Astrocyte (in vitro differentiated cells and primary cell): ENCODE data around the gene OSR1. TPM values are rescaled to one million over a fixed set of nuclear protein-coding genes. Genes with fewer than 3 reads are reported as not detected.

Source experiments
- DNase-seq: peaks from one replicate; pipeline ENCODE4 v3.0.0-alpha.2; 2010; ENCODE audit warnings: low read depth
- FAIRE-seq: peaks from 2 replicates; lab custom pipeline; 2011; peaks lifted over from hg19 to GRCh38; lab: Jason Lieb, UNC
- H2AFZ ChIP-seq: 2 replicates; pipeline ENCODE4 v1.6.0; 2012; ENCODE audit warnings: low read depth, low read length, inconsistent platforms
- H3K27ac ChIP-seq: 2 replicates; pipeline ENCODE4 v1.5.1; 2011; ENCODE audit warnings: low read depth, low read length, inconsistent platforms
- H3K27me3 ChIP-seq: 2 replicates; pipeline ENCODE4 v1.6.0; 2011; ENCODE audit warnings: low read length, inconsistent platforms; ENCODE audit not compliant: insufficient read depth
- H3K36me3 ChIP-seq: 2 replicates; pipeline ENCODE4 v1.5.1; 2011; ENCODE audit warnings: low read length, inconsistent platforms; ENCODE audit not compliant: insufficient read depth
- H3K4me1 ChIP-seq: 2 replicates; pipeline ENCODE4 v1.5.1; 2011; ENCODE audit warnings: low read length, inconsistent platforms; ENCODE audit not compliant: insufficient read depth
- H3K4me2 ChIP-seq: 2 replicates; pipeline ENCODE4 v1.6.0; 2012; ENCODE audit warnings: low read length, inconsistent platforms
- H3K4me3 ChIP-seq: 2 replicates; pipeline ENCODE4 v1.5.1; 2011; ENCODE audit warnings: low read depth, mild to moderate bottlenecking, low read length, inconsistent platforms; ENCODE audit not compliant: insufficient read depth
- H3K79me2 ChIP-seq: 2 replicates; pipeline ENCODE4 v1.6.0; 2012; ENCODE audit warnings: mild to moderate bottlenecking, low read length, inconsistent platforms; ENCODE audit not compliant: insufficient read depth
- H3K9ac ChIP-seq: 2 replicates; pipeline ENCODE4 v1.6.0; 2012; ENCODE audit warnings: mild to moderate bottlenecking, low read length, inconsistent platforms
- H3K9me3 ChIP-seq: 2 replicates; pipeline ENCODE4 v1.5.1; 2012; ENCODE audit warnings: low read depth, mild to moderate bottlenecking, low read length, inconsistent platforms; ENCODE audit not compliant: insufficient read depth
- H4K20me1 ChIP-seq: 2 replicates; pipeline ENCODE4 v1.6.0; 2012; ENCODE audit warnings: low read length, inconsistent platforms; ENCODE audit not compliant: insufficient read depth
- H3K27ac Mint-ChIP-seq: one replicate; pipeline ENCODE4 v1.8.0; 2021; ENCODE audit warnings: mild to moderate bottlenecking, mixed read lengths; ENCODE audit not compliant: unreplicated experiment
- H3K27me3 Mint-ChIP-seq: one replicate; pipeline ENCODE4 v1.8.0; 2021; ENCODE audit warnings: low read depth, mixed read lengths; ENCODE audit not compliant: unreplicated experiment
- H3K36me3 Mint-ChIP-seq: one replicate; pipeline ENCODE4 v1.8.0; 2021; ENCODE audit warnings: low read depth, mixed read lengths; ENCODE audit not compliant: unreplicated experiment
- H3K4me1 Mint-ChIP-seq: one replicate; pipeline ENCODE4 v1.8.0; 2021; ENCODE audit warnings: low read depth, mixed read lengths; ENCODE audit not compliant: unreplicated experiment
- H3K4me3 Mint-ChIP-seq: one replicate; pipeline ENCODE4 v1.8.0; 2021; ENCODE audit warnings: mild to moderate bottlenecking, moderate library complexity, mixed read lengths; ENCODE audit not compliant: unreplicated experiment
- H3K9me3 Mint-ChIP-seq: one replicate; pipeline ENCODE4 v1.8.0; 2021; ENCODE audit warnings: mild to moderate bottlenecking, mixed read lengths; ENCODE audit not compliant: unreplicated experiment
- EZH2 ChIP-seq: IDR thresholded peaks from 2 replicates; pipeline ENCODE4 v1.6.1; 2012; ENCODE audit warnings: mild to moderate bottlenecking, low read length, inconsistent platforms; ENCODE audit not compliant: insufficient read depth
- total RNA-seq: library from RNA; stranded (reverse); gene quantifications from 2 replicates; pipeline ENCODE4 v1.2.1, GENCODE V29; 2021
- TF ChIP-seq, protein P1 (sequence below): IDR thresholded peaks from 2 replicates; pipeline ENCODE4 v1.5.1; 2011; ENCODE audit warnings: low read depth, mild to moderate bottlenecking, inconsistent platforms, low read length, moderate library complexity; ENCODE audit not compliant: insufficient read depth

The OSR1 gene
- total RNA-seq, 1 donor from 2014 or later = 1.0 TPM

DNA sequence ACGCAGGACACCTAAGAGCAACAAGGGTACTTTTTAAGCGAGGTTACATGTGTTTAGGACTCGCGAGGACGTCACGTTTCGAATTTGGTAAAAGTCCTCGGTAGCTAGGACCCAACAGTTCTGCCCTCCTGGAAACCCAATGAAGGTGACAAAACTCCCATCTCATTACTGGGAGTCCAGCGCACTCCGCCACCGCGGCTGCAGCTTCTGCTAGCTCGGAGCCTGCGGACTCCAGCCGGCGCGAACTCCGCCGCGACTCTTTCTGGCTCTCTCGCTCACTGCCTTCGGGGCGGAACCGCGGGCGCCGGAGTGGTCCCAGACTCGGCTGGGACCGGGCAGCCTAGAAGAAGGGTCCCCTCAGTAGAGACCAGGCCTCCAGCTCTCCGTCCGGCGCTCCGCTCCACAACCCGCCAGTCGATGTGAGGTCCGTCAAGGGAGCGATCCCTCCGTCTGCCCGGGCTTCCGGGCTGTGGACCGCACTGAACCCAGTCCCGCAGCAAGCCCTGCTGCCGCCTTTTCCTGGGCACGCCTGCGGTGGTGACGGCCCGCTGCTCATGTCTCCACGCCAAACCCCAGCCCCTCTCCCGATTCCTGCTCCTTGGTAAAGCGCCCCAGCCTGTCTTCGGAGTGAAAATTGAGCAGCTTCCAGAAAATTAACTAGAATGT, 3.0 kb upstream of the OSR1 start:
- no peak overlapping the region for H3K27ac Mint-ChIP-seq
- Histone ChIP-seq H3K27ac (no peak overlapping the region), H3K9ac (peak overlapping the region; percentile 72), H2AFZ (peak overlapping the region; percentile 77), H3K4me2 (peak overlapping the region; percentile 90), H3K27me3 (peaks cover 72% of the 10 kb centered on the region), H4K20me1 (peaks cover 11% of the 10 kb centered on the region), H3K79me2 (peaks cover 15% of the 10 kb centered on the region), H3K9me3 (no peaks in the 10 kb centered on the region), H3K4me1 (peaks cover 27% of the 10 kb centered on the region), H3K4me3 (peak overlapping the region; percentile 84), H3K36me3 (no peaks in the 10 kb centered on the region)
- peaks cover 85% of the 10 kb centered on the region for H3K27me3 Mint-ChIP-seq
- H3K36me3 Mint-ChIP-seq = no peaks in the 10 kb centered on the region
- no peak for DNase-seq
- peaks cover 14% of the 10 kb centered on the region for H3K9me3 Mint-ChIP-seq
- TF ChIP-seq EZH2 = peak; percentile 59
- TF ChIP-seq, protein P1, sequence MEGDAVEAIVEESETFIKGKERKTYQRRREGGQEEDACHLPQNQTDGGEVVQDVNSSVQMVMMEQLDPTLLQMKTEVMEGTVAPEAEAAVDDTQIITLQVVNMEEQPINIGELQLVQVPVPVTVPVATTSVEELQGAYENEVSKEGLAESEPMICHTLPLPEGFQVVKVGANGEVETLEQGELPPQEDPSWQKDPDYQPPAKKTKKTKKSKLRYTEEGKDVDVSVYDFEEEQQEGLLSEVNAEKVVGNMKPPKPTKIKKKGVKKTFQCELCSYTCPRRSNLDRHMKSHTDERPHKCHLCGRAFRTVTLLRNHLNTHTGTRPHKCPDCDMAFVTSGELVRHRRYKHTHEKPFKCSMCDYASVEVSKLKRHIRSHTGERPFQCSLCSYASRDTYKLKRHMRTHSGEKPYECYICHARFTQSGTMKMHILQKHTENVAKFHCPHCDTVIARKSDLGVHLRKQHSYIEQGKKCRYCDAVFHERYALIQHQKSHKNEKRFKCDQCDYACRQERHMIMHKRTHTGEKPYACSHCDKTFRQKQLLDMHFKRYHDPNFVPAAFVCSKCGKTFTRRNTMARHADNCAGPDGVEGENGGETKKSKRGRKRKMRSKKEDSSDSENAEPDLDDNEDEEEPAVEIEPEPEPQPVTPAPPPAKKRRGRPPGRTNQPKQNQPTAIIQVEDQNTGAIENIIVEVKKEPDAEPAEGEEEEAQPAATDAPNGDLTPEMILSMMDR = no peak
- H3K4me3 Mint-ChIP-seq = peak overlapping the region; percentile 86
- no peak for FAIRE-seq
- no peaks in the 10 kb centered on the region for H3K4me1 Mint-ChIP-seq

GRCh38 chr2:19360966-19361321, 2.5 kb upstream of the OSR1 start:
- Histone ChIP-seq H3K36me3 (no peaks in the 10 kb centered on the region), H3K4me1 (peaks cover 27% of the 10 kb centered on the region), H3K79me2 (peaks cover 20% of the 10 kb centered on the region), H3K4me2 (peak overlapping the region; percentile 90), H3K9me3 (no peaks in the 10 kb centered on the region), H4K20me1 (peaks cover 11% of the 10 kb centered on the region), H3K9ac (peak overlapping the region; percentile 72), H3K27me3 (peaks cover 73% of the 10 kb centered on the region), H3K4me3 (peak overlapping the region; percentile 84), H2AFZ (peak overlapping the region; percentile 77), H3K27ac (no peak overlapping the region)
- H3K27ac Mint-ChIP-seq = no peak overlapping the region
- no peaks in the 10 kb centered on the region for H3K4me1 Mint-ChIP-seq
- TF ChIP-seq, protein P1 = no peak
- no peak for TF ChIP-seq EZH2
- FAIRE-seq (no peak), DNase-seq (no peak)
- peak overlapping the region; percentile 20 for H3K4me3 Mint-ChIP-seq
- peaks cover 16% of the 10 kb centered on the region for H3K9me3 Mint-ChIP-seq
- no peaks in the 10 kb centered on the region for H3K36me3 Mint-ChIP-seq
- H3K27me3 Mint-ChIP-seq = peaks cover 85% of the 10 kb centered on the region

- H4K20me1 ChIP-seq = peaks cover 11% of the 10 kb centered on the region
- peaks cover 19% of the 10 kb centered on the region for H3K9me3 Mint-ChIP-seq
- no peaks in the 10 kb centered on the region for H3K36me3 ChIP-seq
- H3K4me3 Mint-ChIP-seq = no peak overlapping the region
- peaks cover 75% of the 10 kb centered on the region for H3K27me3 ChIP-seq
- no peaks in the 10 kb centered on the region for H3K9me3 ChIP-seq
- peak overlapping the region; percentile 90 for H3K4me2 ChIP-seq
- peaks cover 84% of the 10 kb centered on the region for H3K27me3 Mint-ChIP-seq
- no peaks in the 10 kb centered on the region for H3K4me1 Mint-ChIP-seq
- no peak overlapping the region for H3K27ac ChIP-seq
- no peak overlapping the region for H3K9ac ChIP-seq
- TF ChIP-seq EZH2 = no peak
- TF ChIP-seq, protein P1 = no peak
- no peak overlapping the region for H3K27ac Mint-ChIP-seq
- no peak overlapping the region for H3K4me3 ChIP-seq
- FAIRE-seq (no peak), DNase-seq (no peak)
- peaks cover 24% of the 10 kb centered on the region for H3K79me2 ChIP-seq
- peaks cover 27% of the 10 kb centered on the region for H3K4me1 ChIP-seq
- H3K36me3 Mint-ChIP-seq = no peaks in the 10 kb centered on the region
- H2AFZ ChIP-seq = no peak overlapping the region
These were observed 2.0 kb upstream of the OSR1 start for GRCh38 chr2:19360266-19360965.
